ENCODE data around the gene TBC1D22A. TPM values are rescaled to one million over a fixed set of nuclear protein-coding genes. Genes with fewer than 3 reads are reported as not detected.

The TBC1D22A gene
- total RNA-seq, 1 experiment from 2014 or later, result 18.2 TPM

DNA sequence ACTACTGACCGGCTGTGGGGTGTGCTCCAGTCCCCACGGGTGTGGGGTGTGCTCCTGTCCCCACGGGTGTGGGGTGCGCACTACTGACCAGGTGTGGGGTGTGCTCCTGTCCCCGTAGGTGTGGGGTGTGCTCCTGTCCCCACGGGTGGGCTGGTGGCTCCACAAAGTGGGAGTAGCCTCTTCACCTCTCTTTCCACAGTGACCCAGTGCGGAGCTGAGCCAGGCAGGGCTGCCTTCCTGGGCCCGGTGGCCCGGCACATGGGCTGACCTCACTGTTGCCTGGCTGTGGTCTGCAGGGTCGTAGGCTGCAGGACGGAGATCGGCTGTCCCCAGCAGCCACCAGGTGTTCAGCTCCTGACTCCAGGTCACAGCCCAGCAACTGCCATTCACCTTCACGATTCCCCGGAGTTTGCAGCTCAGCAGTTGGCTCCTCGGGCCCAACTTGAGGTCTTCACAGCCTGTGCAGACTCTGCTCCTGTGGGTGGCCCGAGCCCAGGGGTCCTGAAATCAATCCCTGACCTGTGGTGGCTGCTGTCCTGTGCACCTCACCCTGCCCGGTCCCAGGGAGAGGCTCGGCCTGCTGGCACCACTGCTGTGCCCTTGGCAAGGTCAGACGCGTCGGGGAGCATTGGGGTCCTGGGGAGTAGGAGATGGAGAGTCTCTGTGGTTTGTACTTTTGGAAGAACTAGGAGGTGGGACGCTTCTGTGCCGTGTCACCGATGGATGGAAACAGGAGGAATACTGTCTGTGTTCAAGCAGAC lies 414.3 kb downstream of the TBC1D22A start:
- Histone ChIP-seq H3K36me3 (no peaks in the 10 kb centered on the region), H3K4me3 (no peak overlapping the region), H3K27me3 (no peaks in the 10 kb centered on the region), H3K9me3 (no peaks in the 10 kb centered on the region)
- DNase-seq, result no peak

DNA sequence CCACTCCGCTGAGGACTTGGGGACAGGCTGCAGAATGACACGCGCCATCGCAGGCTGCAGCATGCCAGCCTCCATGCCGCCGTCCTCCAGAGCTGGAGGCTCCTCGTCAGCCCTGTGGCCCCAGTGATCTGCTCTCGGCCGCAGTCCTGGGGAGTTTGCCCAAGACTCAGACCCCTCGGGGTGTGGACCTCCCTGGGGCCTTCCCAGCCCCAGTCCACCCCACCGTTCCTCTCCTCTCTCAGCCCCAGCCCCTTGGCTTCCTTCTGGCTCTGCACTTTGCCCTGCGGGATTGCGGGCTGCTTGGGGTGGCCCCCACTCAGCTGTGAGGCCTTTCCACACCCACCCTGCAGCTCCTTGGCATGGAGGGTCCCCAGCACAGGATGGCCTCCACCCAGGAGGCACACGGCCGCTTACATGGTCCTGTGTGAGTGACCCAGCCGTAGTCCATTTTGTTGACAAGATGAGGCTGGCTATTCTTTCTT lies 414.9 kb downstream of the TBC1D22A start:
- no peaks in the 10 kb centered on the region for H3K9me3 ChIP-seq
- H3K36me3 ChIP-seq, result no peaks in the 10 kb centered on the region
- H3K4me3 ChIP-seq, result no peak overlapping the region
- no peak for DNase-seq
- no peaks in the 10 kb centered on the region for H3K27me3 ChIP-seq

- Histone ChIP-seq H3K36me3 (no peaks in the 10 kb centered on the region), H3K4me3 (no peak overlapping the region), H3K27me3 (no peaks in the 10 kb centered on the region), H3K9me3 (peaks cover 2% of the 10 kb centered on the region; the same call in 1 of the 2 replicates)
- DNase-seq, result no peak
Measured at GRCh38 chr22:47178339-47178738, 415.9 kb downstream of the TBC1D22A start.

DNA sequence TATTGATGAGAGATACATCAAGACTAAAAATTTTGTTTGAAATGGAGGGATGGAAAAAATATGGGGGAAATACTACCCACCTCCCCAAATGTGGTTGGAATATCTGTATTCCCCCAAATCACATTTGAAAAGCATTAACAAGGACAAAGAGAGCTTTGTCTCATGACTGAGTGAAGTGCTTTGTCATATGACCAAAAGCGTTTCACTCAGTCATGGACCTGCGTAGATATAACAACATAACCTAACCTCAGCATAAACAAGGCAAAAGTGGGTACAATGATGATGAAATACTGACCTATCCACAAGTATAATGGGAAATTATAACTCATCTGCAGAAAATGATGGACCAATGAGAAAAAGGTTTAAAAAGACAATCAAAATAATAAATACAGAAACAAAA lies 418.3 kb downstream of the TBC1D22A start:
- Histone ChIP-seq H3K9me3 (peaks cover 10% of the 10 kb centered on the region), H3K4me3 (no peak overlapping the region), H3K36me3 (no peaks in the 10 kb centered on the region), H3K27me3 (no peaks in the 10 kb centered on the region)
- DNase-seq, result no peak

- no peak for DNase-seq
- no peaks in the 10 kb centered on the region for H3K36me3 ChIP-seq
- H3K27me3 ChIP-seq, result no peaks in the 10 kb centered on the region
- H3K9me3 ChIP-seq, result peaks cover 10% of the 10 kb centered on the region
- H3K4me3 ChIP-seq, result no peak overlapping the region
Measured at GRCh38 chr22:47187176-47187957, 424.9 kb downstream of the TBC1D22A start.

GRCh38 chr22:47188261-47189055 lies 426.0 kb downstream of the TBC1D22A start:
- no peaks in the 10 kb centered on the region for H3K36me3 ChIP-seq
- no peak for DNase-seq
- H3K4me3 ChIP-seq, result no peak overlapping the region
- no peaks in the 10 kb centered on the region for H3K27me3 ChIP-seq
- peaks cover 7% of the 10 kb centered on the region for H3K9me3 ChIP-seq

DNA sequence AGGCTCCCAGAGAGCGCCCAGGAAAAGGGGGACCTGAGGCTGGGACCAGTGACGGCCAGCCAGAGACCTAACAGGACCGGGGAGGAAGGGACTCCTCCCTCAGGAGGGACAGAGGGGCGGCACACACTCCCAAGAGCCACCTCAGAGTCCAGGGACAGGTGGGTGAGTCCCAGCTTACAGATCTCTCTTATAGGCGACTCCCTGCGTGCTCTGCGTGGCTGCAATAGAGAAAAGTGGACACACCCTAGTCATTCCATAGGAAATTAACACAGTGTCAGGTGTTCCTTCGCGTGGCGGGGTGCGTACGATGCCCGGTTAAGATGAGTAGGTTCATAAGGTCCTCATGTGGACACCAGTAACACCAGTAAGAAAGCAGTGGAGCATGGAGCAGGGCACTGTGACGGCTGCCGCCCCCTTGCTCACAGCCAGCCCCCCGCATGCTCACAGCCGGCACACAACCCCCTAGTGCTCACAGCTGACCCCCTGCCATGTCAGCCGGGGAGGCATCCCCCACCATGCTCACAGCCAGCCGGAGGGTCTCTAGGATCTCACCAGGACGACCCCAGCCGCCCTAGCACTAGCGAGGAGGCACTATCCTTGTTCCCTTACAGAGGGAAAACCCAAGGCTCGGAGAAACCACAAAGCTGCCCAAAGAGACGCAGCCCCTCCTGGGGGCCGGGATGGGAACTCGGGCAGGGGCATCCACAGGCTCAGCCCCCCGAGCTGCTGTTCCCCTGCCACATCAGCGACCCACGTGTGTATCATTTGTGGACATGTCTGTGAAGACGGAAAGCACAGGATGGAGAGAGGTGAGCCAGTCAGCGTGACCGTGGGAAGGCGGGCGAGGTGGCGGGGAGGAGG lies 426.8 kb downstream of the TBC1D22A start:
- no peak for DNase-seq
- H3K27me3 ChIP-seq, result no peaks in the 10 kb centered on the region
- no peak overlapping the region for H3K4me3 ChIP-seq

GRCh38 chr22:47190276-47190956 lies 428.0 kb downstream of the TBC1D22A start:
- Histone ChIP-seq H3K4me3 (no peak overlapping the region), H3K36me3 (no peaks in the 10 kb centered on the region), H3K27me3 (no peaks in the 10 kb centered on the region), H3K9me3 (peaks cover 2% of the 10 kb centered on the region)
- DNase-seq, result no peak

More for the DNA sequence above, 426.8 kb downstream of the TBC1D22A start:
- Histone ChIP-seq H3K9me3 (peaks cover 3% of the 10 kb centered on the region), H3K36me3 (no peaks in the 10 kb centered on the region)

DNA sequence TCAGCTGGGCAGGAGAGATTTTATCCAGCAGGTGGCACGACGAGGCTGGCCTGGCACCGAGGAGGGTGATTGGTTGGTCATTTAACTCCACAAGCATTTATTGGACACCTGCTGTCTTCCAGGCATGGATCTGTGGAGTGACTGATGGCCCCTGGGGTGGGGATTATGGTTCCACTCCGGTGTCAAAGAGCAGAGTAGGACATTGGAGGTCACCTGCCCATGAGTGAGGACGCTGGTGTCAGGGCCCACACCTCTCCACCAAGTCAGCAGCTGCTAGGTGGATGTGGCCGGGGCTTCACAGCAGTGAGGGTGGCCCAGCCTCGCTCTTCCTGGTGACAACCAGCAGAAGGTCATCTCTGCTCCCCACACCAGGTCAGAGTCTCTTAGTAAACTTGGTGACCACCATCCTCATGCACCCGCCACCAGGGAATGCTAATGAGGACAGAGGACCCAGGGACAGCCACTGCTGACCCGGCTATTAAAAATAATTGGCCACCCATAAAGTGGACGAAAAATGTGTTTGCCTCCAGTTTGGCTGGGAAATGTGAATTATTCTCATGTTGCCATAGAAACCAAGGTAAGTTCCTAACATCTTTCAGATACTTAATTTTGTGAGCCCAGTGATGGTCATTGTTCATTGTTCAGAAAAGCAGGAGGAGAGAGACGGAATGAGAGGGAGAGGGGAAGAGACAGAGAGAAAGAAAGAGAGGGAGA lies 428.7 kb downstream of the TBC1D22A start:
- Histone ChIP-seq H3K4me3 (no peak overlapping the region), H3K9me3 (no peaks in the 10 kb centered on the region), H3K27me3 (no peaks in the 10 kb centered on the region), H3K36me3 (no peaks in the 10 kb centered on the region)
- DNase-seq, result no peak

- no peak for DNase-seq
- H3K36me3 ChIP-seq, result no peaks in the 10 kb centered on the region
Measured at GRCh38 chr22:47191671-47192650, 429.5 kb downstream of the TBC1D22A start.

GRCh38 chr22:47192651-47193437 lies 430.4 kb downstream of the TBC1D22A start:
- H3K36me3 ChIP-seq, result no peaks in the 10 kb centered on the region
- H3K9me3 ChIP-seq, result no peaks in the 10 kb centered on the region
- DNase-seq, result no peak
- H3K27me3 ChIP-seq, result no peaks in the 10 kb centered on the region
- no peak overlapping the region for H3K4me3 ChIP-seq

More at GRCh38 chr22:47191671-47192650, 429.5 kb downstream of the TBC1D22A start:
- no peaks in the 10 kb centered on the region for H3K27me3 ChIP-seq
- H3K9me3 ChIP-seq, result no peaks in the 10 kb centered on the region
- H3K4me3 ChIP-seq, result no peak overlapping the region

GRCh38 chr22:47193606-47194329 lies 431.3 kb downstream of the TBC1D22A start:
- DNase-seq, result no peak
- no peaks in the 10 kb centered on the region for H3K27me3 ChIP-seq
- H3K36me3 ChIP-seq, result no peaks in the 10 kb centered on the region
- no peaks in the 10 kb centered on the region for H3K9me3 ChIP-seq
- H3K4me3 ChIP-seq, result no peak overlapping the region

All from MG63 (cell line).